Small intestine (tissue), 7 donors: ENCODE data around the gene TSPAN18. TPM values are rescaled to one million over a fixed set of nuclear protein-coding genes. Genes with fewer than 3 reads are reported as not detected.

ENCODE experiments used
- DNase-seq, 2 donors: peaks; one replicate each; pipeline versions ENCODE4 v3.0.0 to v3.0.0-alpha.2; 2013
- FAIRE-seq: peaks from 2 replicates; lab custom pipeline; 2012; peaks lifted over from hg19 to GRCh38; lab: Jason Lieb, UNC
- H3K27ac ChIP-seq, 3 donors: one replicate each; pipeline ENCODE4 v1.5.1; 2013; ENCODE audit warnings: low read length in 2 of 3, mild to moderate bottlenecking in 2 of 3, control low read depth in 1 of 3, inconsistent platforms in 1 of 3, low read depth in 1 of 3, moderate library complexity in 1 of 3
- H3K27me3 ChIP-seq, 3 donors: one replicate each; pipeline ENCODE4 v1.6.1; 2013; ENCODE audit warnings: low read length in 3 of 3, inconsistent platforms in 1 of 3; ENCODE audit not compliant: control insufficient read depth in 3 of 3, insufficient read depth in 3 of 3
- H3K36me3 ChIP-seq, 3 donors: one replicate each; pipeline ENCODE4 v1.6.1; 2013; ENCODE audit warnings: low read length in 3 of 3, inconsistent platforms in 1 of 3, low read depth in 1 of 3, mild to moderate bottlenecking in 1 of 3, moderate library complexity in 1 of 3; ENCODE audit not compliant: control insufficient read depth in 3 of 3, insufficient read depth in 2 of 3
- H3K4me1 ChIP-seq, 3 donors: one replicate each; pipeline ENCODE4 v1.6.1; 2013; ENCODE audit warnings: low read length in 2 of 3, inconsistent platforms in 1 of 3, low read depth in 1 of 3, mild to moderate bottlenecking in 1 of 3, moderate library complexity in 1 of 3; ENCODE audit not compliant: control insufficient read depth in 3 of 3, insufficient read depth in 2 of 3
- H3K4me3 ChIP-seq, 3 donors: one replicate each; pipeline ENCODE4 v1.5.1; 2013; ENCODE audit warnings: low read length in 3 of 3, control low read depth in 1 of 3, inconsistent platforms in 1 of 3, low read depth in 1 of 3, mild to moderate bottlenecking in 1 of 3, moderate library complexity in 1 of 3
- H3K9me3 ChIP-seq, 2 donors: one replicate each; pipeline ENCODE4 v1.6.1; 2013; ENCODE audit warnings: low read depth in 1 of 2, low read length in 1 of 2; ENCODE audit not compliant: control insufficient read depth in 2 of 2, insufficient read depth in 1 of 2
- WGBS, 3 donors: extraction: QIAGEN DNeasy Blood & Tissue Kit; methylation state at CpG; one replicate each; pipeline ENCODE4 v1.1.7; 2013; 5-methylcytosine and 5-hydroxymethylcytosine counted together
- polyA plus RNA-seq, 4 donors: library from polyadenylated mRNA; stranded (reverse) in 3 of 4; unstranded in 1 of 4; fragments of 200-250 nt in 3 of 4; fragments of 120-200 nt in 1 of 4; gene quantifications; one replicate each; pipeline versions ENCODE4 v1.2.1 to v1.2.3, GENCODE V29; 2013
- donor health status: healthy with polysubstance abuse.
- donor health status: control.
- donor health status: control.
- donor health status: Bipolar disorder and iron deficiency.
- donor health status: healthy.

Gene TSPAN18
- polyA plus RNA-seq, 4 donors, result 1.1 to 45.2 (median 8.8) TPM; not detected in 1

DNA sequence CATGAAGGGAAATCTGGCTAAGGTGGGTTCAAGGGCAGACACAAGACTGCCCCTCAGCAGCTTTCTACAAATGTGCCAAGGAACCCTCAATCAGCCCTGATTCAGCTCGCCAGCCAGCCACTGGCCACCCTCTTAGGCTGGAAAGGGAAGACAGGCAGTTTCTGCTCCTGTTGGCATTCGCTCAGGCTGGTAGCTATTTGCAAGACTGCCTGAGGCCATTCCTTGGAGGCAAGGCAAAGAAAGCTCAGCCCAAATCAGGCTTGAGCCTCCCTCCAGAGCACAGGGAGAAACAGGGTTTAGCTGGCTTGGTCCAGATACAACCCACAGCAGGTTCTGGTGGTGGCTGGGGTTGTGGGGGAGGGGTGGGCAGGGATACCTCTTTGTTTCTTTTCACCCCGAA is 204.7 kb downstream of the TSPAN18 start:
- H3K27me3 ChIP-seq, result no peaks in the 10 kb centered on the region
- WGBS, 3 donors, result 78 to 86% (median 85%) methylated on average over 3 of the region's 3 CpGs
- FAIRE-seq, result no peak
- no peaks in the 10 kb centered on the region for H3K9me3 ChIP-seq
- H3K36me3 ChIP-seq, result peaks cover 0 to 79% (median 0%) of the 10 kb centered on the region in 3 donors
- no peak for DNase-seq
- peaks cover 0 to 3% (median 0%) of the 10 kb centered on the region in 3 donors for H3K4me1 ChIP-seq
- no peak overlapping the region for H3K27ac ChIP-seq
- no peak overlapping the region for H3K4me3 ChIP-seq

DNA sequence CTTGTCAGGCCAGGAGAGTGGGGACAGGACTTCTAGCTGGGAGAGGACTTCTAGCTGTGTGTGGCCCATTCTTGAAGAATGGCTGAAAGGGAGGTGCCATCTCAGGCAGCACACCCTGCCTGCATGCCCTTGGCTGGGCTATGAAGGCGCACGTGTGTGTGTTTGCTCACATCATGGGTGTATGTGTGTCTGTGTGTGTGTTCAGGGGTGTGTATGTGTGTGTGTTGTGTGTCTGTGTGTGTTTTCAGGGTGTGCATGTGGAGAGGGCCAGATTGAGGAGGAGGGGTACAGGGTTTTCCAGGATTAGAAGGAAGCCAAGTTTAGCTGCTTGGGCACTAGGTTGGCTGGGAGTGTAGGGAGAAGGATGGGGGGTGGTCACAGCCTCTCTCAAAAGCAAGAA is 207.3 kb downstream of the TSPAN18 start:
- Histone ChIP-seq H3K27me3 (no peaks in the 10 kb centered on the region), H3K4me1 (peaks cover 0 to 8% (median 0%) of the 10 kb centered on the region in 3 donors), H3K4me3 (no peak overlapping the region), H3K27ac (no peak overlapping the region), H3K36me3 (peaks cover 0 to 78% (median 0%) of the 10 kb centered on the region in 3 donors), H3K9me3 (no peaks in the 10 kb centered on the region)
- WGBS, 3 donors, result 86 to 92% (median 91%) methylated on average over 2 of the region's 2 CpGs
- FAIRE-seq (no peak), DNase-seq (no peak)

DNA sequence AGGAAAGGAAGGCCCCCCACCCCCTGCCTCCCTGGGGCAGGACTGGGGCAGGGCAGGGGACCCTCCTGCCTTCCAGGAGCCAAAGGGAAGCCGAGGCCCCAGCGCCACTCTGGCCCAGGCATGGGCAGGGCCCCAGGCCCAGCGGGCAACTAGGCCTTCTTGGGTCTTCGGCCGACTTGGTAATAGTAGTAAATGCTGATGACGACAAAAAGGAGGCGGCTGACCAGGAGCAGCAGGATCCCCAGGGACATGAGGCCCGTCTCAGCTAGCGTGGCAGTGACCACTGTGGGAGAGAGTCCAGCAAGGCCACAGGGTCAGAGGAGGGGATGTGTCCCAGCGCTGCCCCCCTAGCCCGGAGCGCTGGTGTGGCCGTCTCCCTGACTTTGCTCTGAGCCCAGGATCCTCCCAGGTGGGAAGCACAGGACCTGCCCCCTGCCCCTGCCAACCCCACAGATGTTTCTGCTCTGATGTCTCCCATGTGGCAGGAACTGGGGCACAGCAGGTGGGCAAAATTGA is 208.0 kb downstream of the TSPAN18 start:
- peaks cover 0 to 73% (median 0%) of the 10 kb centered on the region in 3 donors for H3K36me3 ChIP-seq
- FAIRE-seq (no peak), DNase-seq (no peak)
- no peak overlapping the region for H3K4me3 ChIP-seq
- H3K27me3 ChIP-seq, result no peaks in the 10 kb centered on the region
- peaks cover 0 to 8% (median 0%) of the 10 kb centered on the region in 3 donors for H3K4me1 ChIP-seq
- H3K9me3 ChIP-seq, result no peaks in the 10 kb centered on the region
- H3K27ac ChIP-seq, result no peak overlapping the region
- 88 to 98% (median 94%) methylated on average over 13 of the region's 13 CpGs for WGBS, 3 donors

DNA sequence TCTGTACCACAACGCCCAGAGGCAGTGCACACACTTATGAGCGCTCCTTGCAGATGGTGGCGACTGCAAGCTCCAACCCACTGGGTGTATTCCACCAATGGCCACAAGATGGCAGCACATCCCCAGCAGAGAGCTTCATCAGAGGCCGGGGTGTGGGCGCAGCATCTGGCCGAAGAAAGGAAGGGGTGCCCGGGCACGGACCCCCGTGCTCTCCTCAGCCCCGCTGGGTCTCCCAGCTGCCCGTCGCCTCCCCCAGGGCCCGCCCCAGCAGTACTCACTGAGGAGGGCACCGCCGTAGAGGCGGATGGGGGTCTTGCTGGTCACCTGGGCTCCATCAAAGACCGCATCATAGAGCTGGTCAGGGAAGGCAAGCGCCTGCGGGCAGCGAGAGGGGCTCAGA is 209.8 kb downstream of the TSPAN18 start:
- H3K9me3 ChIP-seq, result no peaks in the 10 kb centered on the region
- peaks cover 0 to 10% (median 0%) of the 10 kb centered on the region in 3 donors for H3K4me1 ChIP-seq
- H3K27ac ChIP-seq, result no peak overlapping the region
- DNase-seq (peak; percentile 80 to 89), FAIRE-seq (no peak)
- no peak overlapping the region for H3K4me3 ChIP-seq
- WGBS, 3 donors, result 31 to 39% (median 33%) methylated on average over 19 to 20 of the region's 20 CpGs
- H3K36me3 ChIP-seq, result peaks cover 0 to 72% (median 0%) of the 10 kb centered on the region in 3 donors
- H3K27me3 ChIP-seq, result no peaks in the 10 kb centered on the region

DNA sequence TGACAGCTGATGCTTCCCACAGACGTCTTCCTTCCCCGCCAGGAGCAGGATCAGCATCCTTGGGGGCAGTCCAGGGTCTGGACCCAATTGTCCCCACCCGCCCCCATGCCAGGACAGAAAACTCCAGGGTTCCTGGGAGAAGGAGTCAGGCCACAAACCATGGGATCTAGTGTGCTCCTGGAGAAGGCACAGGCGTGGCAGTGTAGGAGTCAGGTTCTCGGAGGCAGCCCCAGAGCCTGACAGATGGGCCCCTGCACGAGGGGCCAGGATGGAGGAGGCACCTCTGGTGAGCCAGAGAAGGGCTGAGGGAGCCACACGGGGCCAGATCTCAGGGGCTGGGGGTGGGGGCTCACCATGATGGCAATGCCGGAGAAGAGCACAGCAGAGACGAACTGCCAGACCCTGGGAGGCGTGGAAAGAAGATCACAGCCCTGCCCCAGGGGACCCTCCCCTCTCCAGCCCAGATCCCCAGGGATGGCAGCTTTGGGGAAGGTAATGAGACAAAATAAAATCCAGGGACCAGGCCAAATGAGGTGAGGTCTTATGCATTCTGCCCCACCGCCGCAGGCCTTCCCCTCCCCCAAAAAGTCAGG is 210.3 kb downstream of the TSPAN18 start:
- FAIRE-seq (no peak), DNase-seq (no peak)
- 79 to 82% (median 80%) methylated on average over 12 of the region's 12 CpGs for WGBS, 3 donors
- no peak overlapping the region for H3K27ac ChIP-seq
- peaks cover 0 to 74% (median 0%) of the 10 kb centered on the region in 3 donors for H3K36me3 ChIP-seq
- H3K4me3 ChIP-seq, result no peak overlapping the region
- H3K4me1 ChIP-seq, result peaks cover 0 to 16% (median 0%) of the 10 kb centered on the region in 3 donors
- no peaks in the 10 kb centered on the region for H3K9me3 ChIP-seq
- no peaks in the 10 kb centered on the region for H3K27me3 ChIP-seq

DNA sequence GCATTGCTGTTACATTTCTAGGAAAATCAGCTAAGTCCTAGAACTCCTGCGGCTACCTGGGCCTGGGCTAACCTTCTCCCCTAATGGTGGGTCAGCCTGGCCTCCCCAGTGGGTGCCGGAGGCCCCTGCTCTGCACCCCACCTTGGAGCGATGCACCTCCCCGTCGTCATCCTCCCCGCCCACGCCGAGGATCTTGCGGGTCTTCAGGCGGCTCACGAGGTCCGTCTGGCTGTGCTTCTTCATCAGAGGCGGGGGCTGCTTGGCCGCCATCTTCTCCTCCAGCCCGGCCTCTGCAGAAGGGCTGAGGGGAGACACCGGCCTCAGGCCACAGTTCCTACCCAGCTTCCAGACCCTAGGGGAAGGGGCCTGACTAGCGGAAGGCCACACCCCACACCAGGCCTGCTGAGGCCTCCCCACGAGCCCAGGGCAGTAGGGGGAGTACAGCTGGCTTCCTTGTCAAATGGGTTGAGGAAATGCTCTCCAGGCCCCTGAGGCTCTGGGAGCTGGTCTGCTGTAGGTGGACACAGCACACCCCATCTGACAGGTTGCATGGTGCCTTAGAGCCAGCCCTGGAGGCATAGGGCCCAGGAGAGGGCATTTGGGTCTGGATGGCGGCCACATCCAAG is 211.4 kb downstream of the TSPAN18 start:
- H3K27me3 ChIP-seq, result no peaks in the 10 kb centered on the region
- no peak for DNase-seq
- peaks cover 0 to 27% (median 0%) of the 10 kb centered on the region in 3 donors for H3K4me1 ChIP-seq
- H3K36me3 ChIP-seq, result peaks cover 0 to 68% (median 0%) of the 10 kb centered on the region in 3 donors
- no peak overlapping the region for H3K27ac ChIP-seq
- H3K4me3 ChIP-seq, result no peak overlapping the region
- FAIRE-seq, result no peak
- WGBS, 3 donors, result 83 to 91% (median 90%) methylated on average over 19 of the region's 19 CpGs
- no peaks in the 10 kb centered on the region for H3K9me3 ChIP-seq

DNA sequence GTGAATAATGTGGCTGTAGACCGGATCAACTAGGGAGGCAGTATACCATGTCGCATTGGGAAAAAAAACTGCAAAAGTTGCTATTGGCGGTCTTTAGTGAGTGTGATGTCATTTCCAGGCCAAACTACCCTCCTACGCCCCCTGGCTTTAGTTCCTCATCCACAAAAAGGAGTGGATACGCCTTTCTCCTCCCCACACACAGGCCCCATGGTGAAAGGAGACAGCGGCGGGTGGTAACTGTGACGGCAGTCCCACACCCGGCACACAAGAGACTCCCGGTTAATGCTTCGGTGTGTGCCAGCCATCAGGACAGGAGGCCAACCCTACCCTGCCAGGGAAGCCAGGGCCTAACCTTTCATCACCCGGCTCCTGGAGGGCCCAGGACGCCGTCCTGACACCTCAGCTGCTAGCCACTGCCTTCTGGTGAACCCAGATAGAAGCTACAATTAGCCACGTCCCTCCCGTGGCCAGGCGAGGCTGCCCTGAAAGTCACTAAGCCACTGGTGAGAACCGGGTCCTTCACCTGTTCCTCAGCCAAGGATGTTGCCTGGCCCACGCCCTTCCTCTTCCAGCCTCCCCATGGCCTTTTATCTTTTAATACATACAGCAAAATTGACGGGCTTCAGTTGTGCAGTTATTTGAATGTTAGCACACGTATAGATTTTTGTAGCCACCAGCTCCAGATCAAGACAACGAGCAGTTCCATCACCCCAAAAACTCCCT is 213.1 kb downstream of the TSPAN18 start:
- Histone ChIP-seq H3K27me3 (no peaks in the 10 kb centered on the region), H3K4me1 (peaks cover 0 to 40% (median 0%) of the 10 kb centered on the region in 3 donors), H3K27ac (no peak overlapping the region), H3K36me3 (peaks cover 0 to 60% (median 0%) of the 10 kb centered on the region in 3 donors), H3K4me3 (no peak overlapping the region), H3K9me3 (no peaks in the 10 kb centered on the region)
- DNase-seq (no peak), FAIRE-seq (no peak)
- WGBS, 3 donors, result 72 to 81% (median 74%) methylated on average over 21 to 22 of the region's 22 CpGs

DNA sequence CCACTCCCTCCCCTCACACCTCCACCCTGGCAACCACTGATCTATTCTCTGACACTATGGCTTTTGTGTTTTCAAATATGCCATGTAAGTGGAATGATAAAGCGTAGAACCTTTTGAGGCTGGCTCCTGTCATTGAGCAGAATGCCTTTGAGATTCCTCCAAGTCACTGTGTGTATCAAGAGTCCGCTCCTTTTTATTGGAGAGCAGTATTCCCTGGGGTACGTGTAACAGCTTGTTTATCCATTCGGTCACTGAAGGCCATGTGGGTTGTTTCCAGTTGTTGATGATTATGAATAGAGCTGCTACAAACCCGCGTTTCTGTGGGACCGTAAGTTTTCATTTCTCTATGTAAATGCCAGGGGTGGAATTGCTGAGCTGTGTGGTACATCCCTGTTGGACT is 213.6 kb downstream of the TSPAN18 start:
- H3K4me3 ChIP-seq, result no peak overlapping the region
- WGBS, 3 donors, result 61 to 80% (median 80%) methylated on average over 7 of the region's 7 CpGs
- peaks cover 0 to 40% (median 0%) of the 10 kb centered on the region in 3 donors for H3K4me1 ChIP-seq
- FAIRE-seq (no peak), DNase-seq (no peak)
- H3K9me3 ChIP-seq, result no peaks in the 10 kb centered on the region
- H3K36me3 ChIP-seq, result peaks cover 0 to 55% (median 0%) of the 10 kb centered on the region in 3 donors
- no peak overlapping the region for H3K27ac ChIP-seq
- no peaks in the 10 kb centered on the region for H3K27me3 ChIP-seq
